GM19099 (cell line): Measurements from ENCODE around the gene SPINK4.

Experiments
- POLR2A ChIP-seq: IDR thresholded peaks from 3 replicates; pipeline ENCODE4 v1.6.1; 2011; ENCODE audit warnings: low read depth; ENCODE audit not compliant: insufficient read length; ENCODE audit errors: extremely low read depth

The SPINK4 gene

GRCh38 chr9:33242609-33243134 lies 2.7 kb downstream of the SPINK4 start:
- no peak for TF ChIP-seq POLR2A

GRCh38 chr9:33244137-33244784 lies 4.3 kb downstream of the SPINK4 start:
- TF ChIP-seq POLR2A: no peak

GRCh38 chr9:33245341-33245740 lies 5.4 kb downstream of the SPINK4 start:
- TF ChIP-seq POLR2A: no peak

GRCh38 chr9:33246269-33246860 lies 6.4 kb downstream of the SPINK4 start:
- no peak for TF ChIP-seq POLR2A

- TF ChIP-seq POLR2A: no peak
Observed at GRCh38 chr9:33248606-33249005, 8.6 kb downstream of the SPINK4 start.

GRCh38 chr9:33249087-33249658 lies 9.2 kb downstream of the SPINK4 start:
- no peak for TF ChIP-seq POLR2A

- TF ChIP-seq POLR2A: no peak
Observed at GRCh38 chr9:33249983-33250382, 10.0 kb downstream of the SPINK4 start.

- no peak for TF ChIP-seq POLR2A
Observed at GRCh38 chr9:33250458-33250995, 10.6 kb downstream of the SPINK4 start.

- no peak for TF ChIP-seq POLR2A
Observed at GRCh38 chr9:33254211-33254610, 14.2 kb downstream of the SPINK4 start.

- no peak for TF ChIP-seq POLR2A
Observed at GRCh38 chr9:33255014-33255413, 15.0 kb downstream of the SPINK4 start.

GRCh38 chr9:33255471-33255870 lies 15.5 kb downstream of the SPINK4 start:
- no peak for TF ChIP-seq POLR2A

- no peak for TF ChIP-seq POLR2A
Observed at GRCh38 chr9:33256236-33256635, 16.3 kb downstream of the SPINK4 start.

- no peak for TF ChIP-seq POLR2A
Observed at GRCh38 chr9:33257276-33257675, 17.3 kb downstream of the SPINK4 start.

- TF ChIP-seq POLR2A: no peak
Observed at GRCh38 chr9:33260372-33260771, 20.4 kb downstream of the SPINK4 start.

- TF ChIP-seq POLR2A: no peak
Observed at GRCh38 chr9:33263131-33264002, 23.4 kb downstream of the SPINK4 start.
